ENCODE measurements around the gene GCNA. TPM values are rescaled to one million over a fixed set of nuclear protein-coding genes. Genes with fewer than 3 reads are reported as not detected.

The GCNA gene
- polyA plus RNA-seq, 1 experiment, result 2.4 TPM

GRCh38 chrX:71619986-71620385 lies 41.7 kb downstream of the GCNA start:
- H3K4me3 ChIP-seq (ENCODE audit: low read depth, low read length), result no peak overlapping the region
- peaks cover 2% of the 10 kb centered on the region; the same call in 1 of the 2 replicates for H3K36me3 ChIP-seq (ENCODE audit: control insufficient read depth, insufficient read depth, low read length)
- ChIA-PET POLR2A (no interaction called here), CTCF (no interaction called here)
- TF ChIP-seq, protein P1, sequence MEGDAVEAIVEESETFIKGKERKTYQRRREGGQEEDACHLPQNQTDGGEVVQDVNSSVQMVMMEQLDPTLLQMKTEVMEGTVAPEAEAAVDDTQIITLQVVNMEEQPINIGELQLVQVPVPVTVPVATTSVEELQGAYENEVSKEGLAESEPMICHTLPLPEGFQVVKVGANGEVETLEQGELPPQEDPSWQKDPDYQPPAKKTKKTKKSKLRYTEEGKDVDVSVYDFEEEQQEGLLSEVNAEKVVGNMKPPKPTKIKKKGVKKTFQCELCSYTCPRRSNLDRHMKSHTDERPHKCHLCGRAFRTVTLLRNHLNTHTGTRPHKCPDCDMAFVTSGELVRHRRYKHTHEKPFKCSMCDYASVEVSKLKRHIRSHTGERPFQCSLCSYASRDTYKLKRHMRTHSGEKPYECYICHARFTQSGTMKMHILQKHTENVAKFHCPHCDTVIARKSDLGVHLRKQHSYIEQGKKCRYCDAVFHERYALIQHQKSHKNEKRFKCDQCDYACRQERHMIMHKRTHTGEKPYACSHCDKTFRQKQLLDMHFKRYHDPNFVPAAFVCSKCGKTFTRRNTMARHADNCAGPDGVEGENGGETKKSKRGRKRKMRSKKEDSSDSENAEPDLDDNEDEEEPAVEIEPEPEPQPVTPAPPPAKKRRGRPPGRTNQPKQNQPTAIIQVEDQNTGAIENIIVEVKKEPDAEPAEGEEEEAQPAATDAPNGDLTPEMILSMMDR (IDR thresholded peaks at IDR 0.05; ENCODE audit: insufficient read depth, low read depth, low read length), result no peak
- DNase-seq (ENCODE audit: low read depth), result no peak
- no peaks in the 10 kb centered on the region for H3K27me3 ChIP-seq (ENCODE audit: control insufficient read depth, insufficient read depth, low read length)

- TF ChIP-seq, protein P1 (IDR thresholded peaks at IDR 0.05; ENCODE audit: insufficient read depth, low read depth, low read length), result no peak
- H3K4me3 ChIP-seq (ENCODE audit: low read depth, low read length), result no peak overlapping the region
- no peaks in the 10 kb centered on the region; the same call in 1 of the 2 replicates for H3K36me3 ChIP-seq (ENCODE audit: control insufficient read depth, insufficient read depth, low read length)
- DNase-seq (ENCODE audit: low read depth), result no peak
- no peaks in the 10 kb centered on the region for H3K27me3 ChIP-seq (ENCODE audit: control insufficient read depth, insufficient read depth, low read length)
- ChIA-PET POLR2A (no interaction called here), CTCF (interaction anchor here (0.9 kb wide), 1 partner anchor 14 kb away, joined by 3 read pairs; no protein-coding TSS in a partner anchor)
Observed at GRCh38 chrX:71621603-71622002, 43.4 kb downstream of the GCNA start.

- POLR2A ChIA-PET, result no interaction called here
- H3K36me3 ChIP-seq (ENCODE audit: control insufficient read depth, insufficient read depth, low read length), result no peaks in the 10 kb centered on the region; the same call in 1 of the 2 replicates
- DNase-seq (ENCODE audit: low read depth), result no peak
- TF ChIP-seq, protein P1 (IDR thresholded peaks at IDR 0.05; ENCODE audit: insufficient read depth, low read depth, low read length), result no peak
- CTCF ChIA-PET, result interaction anchor here (0.6 to 1.6 kb wide), 5 partner anchors 11 to 204 kb away, joined by 3 to 6 read pairs (median 3); no protein-coding TSS in a partner anchor
- no peak overlapping the region for H3K4me3 ChIP-seq (ENCODE audit: low read depth, low read length)
- H3K27me3 ChIP-seq (ENCODE audit: control insufficient read depth, insufficient read depth, low read length), result no peaks in the 10 kb centered on the region
Observed at GRCh38 chrX:71622032-71622575, 43.9 kb downstream of the GCNA start.

GRCh38 chrX:71622576-71623450 lies 44.6 kb downstream of the GCNA start:
- Histone ChIP-seq H3K27me3 (ENCODE audit: control insufficient read depth, insufficient read depth, low read length) (no peaks in the 10 kb centered on the region), H3K36me3 (ENCODE audit: control insufficient read depth, insufficient read depth, low read length) (no peaks in the 10 kb centered on the region), H3K4me3 (ENCODE audit: low read depth, low read length) (no peak overlapping the region)
- TF ChIP-seq, protein P1 (IDR thresholded peaks at IDR 0.05; ENCODE audit: insufficient read depth, low read depth, low read length), result peak; percentile 47
- CTCF ChIA-PET, result interaction anchor here (0.6 to 1.6 kb wide), 5 partner anchors 10 to 204 kb away, joined by 3 to 6 read pairs (median 3); no protein-coding TSS in a partner anchor
- no peak for DNase-seq (ENCODE audit: low read depth)
- POLR2A ChIA-PET, result no interaction called here

DNA sequence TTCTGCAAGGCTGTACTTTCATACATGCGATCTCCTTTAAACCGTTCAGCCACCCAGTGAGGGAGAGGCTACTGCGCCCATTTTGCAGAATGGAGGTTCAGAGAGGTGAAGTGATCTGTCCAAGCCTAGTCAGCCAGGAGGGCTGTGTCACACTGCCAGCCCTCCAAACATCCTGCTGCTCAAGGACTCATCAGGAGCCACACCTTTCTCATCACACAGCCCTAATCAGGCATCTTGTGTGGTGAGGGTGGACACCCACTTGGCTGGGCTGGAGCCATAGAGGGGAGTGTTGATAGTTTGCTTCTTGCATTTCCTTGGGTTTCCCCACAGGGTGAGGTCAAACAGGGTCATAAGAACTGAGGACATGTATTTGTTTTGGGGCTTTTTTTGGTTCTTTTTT lies 45.5 kb downstream of the GCNA start:
- ChIA-PET CTCF (interaction anchor here (1.5 to 1.6 kb wide), 2 partner anchors 10 to 14 kb away, joined by 3 to 6 read pairs; no protein-coding TSS in a partner anchor), POLR2A (no interaction called here)

More for the DNA sequence above, 45.5 kb downstream of the GCNA start:
- H3K4me3 ChIP-seq (ENCODE audit: low read depth, low read length), result no peak overlapping the region
- no peak for DNase-seq (ENCODE audit: low read depth)
- H3K36me3 ChIP-seq (ENCODE audit: control insufficient read depth, insufficient read depth, low read length), result no peaks in the 10 kb centered on the region
- TF ChIP-seq, protein P1 (IDR thresholded peaks at IDR 0.05; ENCODE audit: insufficient read depth, low read depth, low read length), result no peak
- no peaks in the 10 kb centered on the region for H3K27me3 ChIP-seq (ENCODE audit: control insufficient read depth, insufficient read depth, low read length)
